ENCODE data around the gene BORCS5. TPM values are rescaled to one million over a fixed set of nuclear protein-coding genes. Genes with fewer than 3 reads are reported as not detected.

Gene BORCS5
- total and polyA plus RNA-seq, 7 experiments from 2014 or later = 8.4 to 28.2 (median 18.6) TPM

GRCh38 chr12:12334367-12335040, 22.4 kb upstream of the BORCS5 start:
- peak; percentile 36 to 65 (median 50) for DNase-seq
- ChIA-PET CTCF (interaction anchor here (0.6 to 1.6 kb wide), 10 partner anchors 11 to 387 kb away, joined by 3 to 6 read pairs (median 3); no protein-coding TSS in a partner anchor), POLR2A (interaction anchor here (2.8 kb wide), 1 partner anchor 23 kb away, joined by 17 read pairs; the partner anchor contains the start of gene BORCS5)
- Mint-ChIP-seq H3K4me1 (peaks cover 15 to 44% (median 34%) of the 10 kb centered on the region in 7 donors), H3K36me3 (peaks cover 0 to 16% (median 7%) of the 10 kb centered on the region in 5 donors), H3K9me3 (peaks cover 0 to 2% (median 0%) of the 10 kb centered on the region in 11 donors), H3K27me3 (no peaks in the 10 kb centered on the region), H3K27ac (peak overlapping the region in 8 of 9 donors; percentile 35 to 84 (median 56)), H3K4me3 (peak overlapping the region in 6 of 10 donors; percentile 12 to 45 (median 27))
- intact Hi-C loops (cut with micrococcal nuclease) = loop anchor here (1.0 to 2.0 kb wide), 5 partner anchors 15 to 780 kb away; partner anchors contain the start of genes BORCS5 (in 1 of the 2) and LRP6 (in 1 of the 2)
- ATAC-seq = peak; percentile 87
- Histone ChIP-seq H3K4me1 (ENCODE audit: control insufficient read depth in 2 of 2, insufficient read depth in 2 of 2, low read length in 2 of 2) (peaks cover 0 to 10% of the 10 kb centered on the region in 2 donors), H3K36me3 (ENCODE audit: control insufficient read depth in 2 of 3, insufficient read depth in 3 of 3, low read length in 3 of 3) (peaks cover 0 to 5% (median 3%) of the 10 kb centered on the region in 3 experiments), H3K9me3 (ENCODE audit: control insufficient read depth in 2 of 3, low read length in 3 of 3) (no peaks in the 10 kb centered on the region), H3K4me3 (ENCODE audit: low read length) (no peak overlapping the region), H3K27me3 (ENCODE audit: control insufficient read depth in 2 of 2, insufficient read depth in 2 of 2, low read length in 2 of 2) (no peaks in the 10 kb centered on the region), H3K27ac (ENCODE audit: low read depth, low read length) (no peak overlapping the region)

DNA sequence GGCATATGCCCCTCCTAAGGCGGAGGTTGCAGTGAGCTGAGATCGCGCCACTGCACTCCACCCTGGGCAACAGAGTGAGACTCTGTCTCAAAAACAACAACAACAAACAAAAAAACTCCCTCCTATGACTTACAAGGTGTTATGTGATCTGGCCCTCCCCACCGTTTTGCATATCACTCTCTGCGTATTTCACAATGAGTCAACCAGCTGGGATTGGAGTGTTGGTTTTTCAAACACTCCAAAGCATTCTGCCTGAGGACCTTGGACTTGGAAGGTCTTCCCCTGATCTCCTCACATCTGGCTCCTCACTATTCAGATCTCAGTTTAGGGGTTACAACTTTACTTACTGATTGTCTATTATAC, 20.8 kb upstream of the BORCS5 start:
- no peak for ATAC-seq
- H3K27me3 Mint-ChIP-seq = no peaks in the 10 kb centered on the region

DNA sequence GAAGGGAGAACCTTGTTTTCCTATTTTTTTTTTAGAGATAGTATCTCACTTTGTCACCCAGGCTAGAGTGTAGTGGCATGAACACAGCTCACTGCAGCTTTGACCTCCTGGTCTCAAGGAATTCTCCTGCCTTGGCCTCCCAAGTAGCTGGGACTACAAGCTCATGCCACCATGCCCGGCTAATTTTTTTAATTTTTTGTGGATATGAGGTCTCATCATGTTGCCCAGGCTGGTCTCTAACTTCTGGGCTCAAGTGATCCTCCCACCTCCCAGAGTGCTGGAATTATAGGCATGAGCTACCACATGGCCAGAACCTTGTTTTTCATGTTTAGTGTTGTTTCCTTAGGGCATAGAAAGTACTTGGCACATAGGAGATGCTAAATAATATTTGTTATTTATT, 20.4 kb upstream of the BORCS5 start:
- no peak for DNase-seq
- Histone ChIP-seq H3K27me3 (ENCODE audit: control insufficient read depth in 2 of 2, insufficient read depth in 2 of 2, low read length in 2 of 2) (no peaks in the 10 kb centered on the region), H3K4me3 (ENCODE audit: low read length) (no peak overlapping the region), H3K36me3 (ENCODE audit: control insufficient read depth in 2 of 3, insufficient read depth in 3 of 3, low read length in 3 of 3) (no peaks in the 10 kb centered on the region), H3K4me1 (ENCODE audit: control insufficient read depth in 2 of 2, insufficient read depth in 2 of 2, low read length in 2 of 2) (peaks cover 0 to 10% of the 10 kb centered on the region in 2 donors), H3K27ac (ENCODE audit: low read depth, low read length) (no peak overlapping the region), H3K9me3 (ENCODE audit: control insufficient read depth in 2 of 3, low read length in 3 of 3) (no peaks in the 10 kb centered on the region)
- Mint-ChIP-seq H3K27ac (no peak overlapping the region), H3K4me1 (peaks cover 15 to 52% (median 38%) of the 10 kb centered on the region in 7 donors), H3K27me3 (no peaks in the 10 kb centered on the region), H3K9me3 (no peaks in the 10 kb centered on the region), H3K4me3 (no peak overlapping the region), H3K36me3 (peaks cover 0 to 22% (median 3%) of the 10 kb centered on the region in 5 donors)
- CTCF ChIA-PET = interaction anchor here (0.6 to 0.7 kb wide), 2 partner anchors 369 to 1561 kb away, joined by 3 read pairs; no protein-coding TSS in a partner anchor
- intact Hi-C loops (cut with micrococcal nuclease) = no loop called here
- ATAC-seq = no peak
- POLR2A ChIA-PET = interaction anchor here (0.9 to 2.0 kb wide), 3 partner anchors 13 to 298 kb away, joined by 3 to 10 read pairs (median 5); partner anchors contain the start of genes BORCS5 and MANSC1

More for the DNA sequence above, 20.8 kb upstream of the BORCS5 start:
- H3K27ac ChIP-seq (ENCODE audit: low read depth, low read length) = no peak overlapping the region
- ChIA-PET CTCF (interaction anchor here (0.6 to 1.5 kb wide), 3 partner anchors 18 to 1560 kb away, joined by 3 read pairs; no protein-coding TSS in a partner anchor), POLR2A (interaction anchor here (1.2 to 2.0 kb wide), 2 partner anchors 14 to 21 kb away, joined by 5 to 10 read pairs; partner anchors contain the start of genes BORCS5 and MANSC1)
- Mint-ChIP-seq H3K27ac (peak overlapping the region in 1 of 9 donors; percentile 77), H3K4me3 (no peak overlapping the region), H3K9me3 (no peaks in the 10 kb centered on the region), H3K4me1 (peaks cover 15 to 52% (median 38%) of the 10 kb centered on the region in 7 donors), H3K36me3 (peaks cover 0 to 19% (median 3%) of the 10 kb centered on the region in 5 donors)
- H3K36me3 ChIP-seq (ENCODE audit: control insufficient read depth in 2 of 3, insufficient read depth in 3 of 3, low read length in 3 of 3) = no peaks in the 10 kb centered on the region
- no peak overlapping the region for H3K4me3 ChIP-seq (ENCODE audit: low read length)
- H3K9me3 ChIP-seq (ENCODE audit: control insufficient read depth in 2 of 3, low read length in 3 of 3) = no peaks in the 10 kb centered on the region
- H3K27me3 ChIP-seq (ENCODE audit: control insufficient read depth in 2 of 2, insufficient read depth in 2 of 2, low read length in 2 of 2) = no peaks in the 10 kb centered on the region
- peaks cover 0 to 10% of the 10 kb centered on the region in 2 donors for H3K4me1 ChIP-seq (ENCODE audit: control insufficient read depth in 2 of 2, insufficient read depth in 2 of 2, low read length in 2 of 2)
- intact Hi-C loops (cut with micrococcal nuclease) = no loop called here
- no peak for DNase-seq

- no peak for ATAC-seq
- no peaks in the 10 kb centered on the region for H3K27me3 ChIP-seq (ENCODE audit: control insufficient read depth in 2 of 2, insufficient read depth in 2 of 2, low read length in 2 of 2)
- H3K9me3 Mint-ChIP-seq = peaks cover 0 to 4% (median 0%) of the 10 kb centered on the region in 11 donors
- intact Hi-C loops (cut with micrococcal nuclease) = loop anchor here in 1 of 2 donors (1.0 kb wide), 1 partner anchor 11 kb away; no protein-coding TSS in a partner anchor
- H3K27ac Mint-ChIP-seq = peak overlapping the region in 7 of 9 donors; percentile 10 to 87 (median 62)
- H3K4me3 Mint-ChIP-seq = peak overlapping the region in 8 of 10 donors; percentile 9 to 81 (median 42)
- H3K4me3 ChIP-seq (ENCODE audit: low read length) = no peak overlapping the region
- CTCF ChIA-PET = interaction anchor here (0.6 to 1.0 kb wide), 2 partner anchors 13 to 245 kb away, joined by 3 to 6 read pairs; no protein-coding TSS in a partner anchor
- no peaks in the 10 kb centered on the region for H3K9me3 ChIP-seq (ENCODE audit: control insufficient read depth in 2 of 3, low read length in 3 of 3)
- peaks cover 12 to 51% (median 34%) of the 10 kb centered on the region in 7 donors for H3K4me1 Mint-ChIP-seq
- POLR2A ChIA-PET = interaction anchor here (0.6 to 1.9 kb wide), 4 partner anchors 11 to 272 kb away, joined by 3 to 6 read pairs (median 4); partner anchors contain the start of gene MANSC1
- peaks cover 0 to 36% (median 15%) of the 10 kb centered on the region in 5 donors for H3K36me3 Mint-ChIP-seq
- no peak overlapping the region for H3K27ac ChIP-seq (ENCODE audit: low read depth, low read length)
- no peak for DNase-seq
- H3K36me3 ChIP-seq (ENCODE audit: control insufficient read depth in 2 of 3, insufficient read depth in 3 of 3, low read length in 3 of 3) = no peaks in the 10 kb centered on the region
- H3K4me1 ChIP-seq (ENCODE audit: control insufficient read depth in 2 of 2, insufficient read depth in 2 of 2, low read length in 2 of 2) = peaks cover 0 to 10% of the 10 kb centered on the region in 2 donors
- H3K27me3 Mint-ChIP-seq = no peaks in the 10 kb centered on the region
These were observed 18.2 kb upstream of the BORCS5 start for GRCh38 chr12:12338527-12339168.

DNA sequence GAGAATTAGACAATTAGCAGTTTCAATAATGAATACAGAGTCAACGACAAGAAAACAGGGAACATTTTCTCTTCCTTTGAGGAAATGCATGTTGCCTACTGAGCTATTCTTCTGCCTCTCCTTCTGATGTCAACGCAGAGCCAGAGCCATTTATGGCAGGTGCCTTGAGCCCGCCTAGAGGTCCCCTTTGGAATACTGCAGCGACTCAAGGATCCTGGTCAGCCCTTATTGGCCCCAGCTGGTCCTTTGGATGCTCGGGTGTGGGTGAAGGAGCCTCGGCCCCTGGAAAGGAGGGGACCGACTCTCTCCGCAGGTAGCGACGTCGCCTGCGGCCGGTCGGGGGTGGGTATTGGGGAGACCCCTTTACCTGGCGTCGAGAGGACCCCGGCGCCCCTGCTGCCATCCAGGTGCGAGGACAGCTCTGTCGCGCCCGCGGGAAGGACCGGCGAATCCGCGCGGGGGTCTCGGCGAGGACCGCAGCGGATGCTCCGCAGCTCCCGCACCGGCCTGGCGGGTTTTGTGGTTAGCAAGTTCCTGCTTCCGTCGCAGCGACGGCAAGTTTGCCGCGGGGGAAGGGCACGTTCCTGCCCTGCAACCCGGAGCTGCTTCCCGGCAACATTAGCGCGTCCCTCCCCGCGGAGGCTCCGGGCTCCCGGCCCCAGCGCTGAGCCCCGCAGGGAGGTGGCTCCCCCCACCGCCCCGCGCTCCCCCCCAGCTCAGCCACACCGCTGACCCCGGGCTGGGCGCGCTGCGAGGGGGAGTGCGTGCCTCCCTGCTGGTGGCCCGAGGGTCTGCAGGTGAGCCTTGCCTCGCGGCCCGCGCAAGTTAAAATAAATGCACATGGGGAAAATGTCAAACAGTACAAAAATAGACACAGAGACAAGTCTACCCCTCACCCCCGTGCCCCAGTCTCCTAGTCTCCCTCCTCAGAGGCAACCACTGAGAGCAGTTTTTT, 6.9 kb upstream of the BORCS5 start, which contains the start of gene MANSC1:
Gene MANSC1, minus strand, starts transcription at position 532 of the 955 bp plus-strand sequence. CDS start 6,928 bp downstream, outside the sequence.
- H3K9me3 ChIP-seq (ENCODE audit: control insufficient read depth in 2 of 3, low read length in 3 of 3) = no peaks in the 10 kb centered on the region
- no peaks in the 10 kb centered on the region for H3K27me3 ChIP-seq (ENCODE audit: control insufficient read depth in 2 of 2, insufficient read depth in 2 of 2, low read length in 2 of 2)
- CTCF ChIA-PET = interaction anchor here (0.6 to 1.4 kb wide), 4 partner anchors 18 to 295 kb away, joined by 3 to 8 read pairs (median 3); no protein-coding TSS in a partner anchor
- intact Hi-C loops (cut with micrococcal nuclease) = loop anchor here (1.0 to 10.0 kb wide), 5 partner anchors 7 to 1175 kb away; partner anchors contain the start of genes BORCS5 (in 1 of the 2), GSG1 (in 1 of the 2) and SMIM10L1 (in 1 of the 2)
- ATAC-seq (peak; percentile 78), DNase-seq (peak; percentile 39 to 69 (median 68))
- peaks cover 6 to 18% of the 10 kb centered on the region in 2 donors for H3K4me1 ChIP-seq (ENCODE audit: control insufficient read depth in 2 of 2, insufficient read depth in 2 of 2, low read length in 2 of 2)
- H3K9me3 Mint-ChIP-seq = peaks cover 0 to 5% (median 0%) of the 10 kb centered on the region in 11 donors
- peak within 1 kb of the TSS; percentile 74 to 85 (median 81) for H3K4me3 Mint-ChIP-seq
- peaks cover 0 to 7% (median 0%) of the 10 kb centered on the region in 5 donors for H3K27me3 Mint-ChIP-seq
- H3K4me3 ChIP-seq (ENCODE audit: low read length) = peak within 1 kb of the TSS; percentile 48
- POLR2A ChIA-PET = interaction anchor here (0.6 to 2.2 kb wide), 16 partner anchors 8 to 696 kb away, joined by 3 to 14 read pairs (median 4); partner anchors contain the start of gene CDKN1B
- no peaks in the 10 kb centered on the region for H3K36me3 ChIP-seq (ENCODE audit: control insufficient read depth in 2 of 3, insufficient read depth in 3 of 3, low read length in 3 of 3)
- H3K4me1 Mint-ChIP-seq = peaks cover 26 to 68% (median 42%) of the 10 kb centered on the region in 7 donors
- H3K27ac ChIP-seq (ENCODE audit: low read depth, low read length) = peak within 1 kb of the TSS; percentile 69
- H3K36me3 Mint-ChIP-seq = peaks cover 0 to 4% (median 0%) of the 10 kb centered on the region in 5 donors
- peak within 1 kb of the TSS in 8 of 9 donors; percentile 76 to 95 (median 89) for H3K27ac Mint-ChIP-seq

Data from naive thymus-derived CD4-positive, alpha-beta T cell (primary cell).